Tibial artery (tissue), 4 donors: ENCODE measurements around the gene KMT5B.

ENCODE experiments used
- DNase-seq, 2 donors: peaks; one replicate each; pipeline ENCODE4 v3.0.0-alpha.2; 2019
- H3K27ac ChIP-seq, 2 donors: fragments of 200-600 bp; sonication (generic) in 1 of 2; 1 replicate in 1 of 2; 2 replicates in 1 of 2; pipeline ENCODE4 v1.5.1; 2018 to 2019; ENCODE audit warnings: mild to moderate bottlenecking in 1 of 2
- H3K27me3 ChIP-seq, 2 donors: fragments of 200-600 bp; sonication (generic) in 1 of 2; one replicate each; pipeline versions ENCODE4 v1.5.1 to v1.6.0; 2016 to 2019
- H3K36me3 ChIP-seq, 3 donors: fragments of 200-600 bp; sonication (generic) in 2 of 3; one replicate each; pipeline ENCODE4 v1.5.1; 2016 to 2019; ENCODE audit warnings: mild to moderate bottlenecking in 2 of 3
- H3K4me1 ChIP-seq, 4 donors: fragments of 200-600 bp; sonication (generic) in 2 of 4; 1 replicate in 3 of 4; 2 replicates in 1 of 4; pipeline ENCODE4 v1.5.1; 2016 to 2019
- H3K4me3 ChIP-seq, 2 donors: fragments of 200-600 bp; sonication (generic) in 1 of 2; 1 replicate in 1 of 2; 2 replicates in 1 of 2; pipeline ENCODE4 v1.5.1; 2018 to 2019; ENCODE audit warnings: mild to moderate bottlenecking in 2 of 2
- H3K9me3 ChIP-seq, 3 donors: fragments of 200-600 bp; sonication (generic) in 1 of 3; one replicate each; pipeline ENCODE4 v1.5.1; 2016 to 2019
- intact Hi-C: fragments of 100-400 bp; cut with DNase I; formaldehyde crosslinking; loops from one replicate; pipeline ENCODE4 v1.15.0; 2023; ENCODE audit warnings: low total_unique reads
- TF ChIP-seq, protein P1 (sequence below), 2 experiments: fragments of 200-600 bp in 1 of 2; fragments of 450-650 bp in 1 of 2; IDR thresholded peaks; one replicate each; pipeline ENCODE4 v1.5.1; 2017 to 2019; ENCODE audit warnings: antibody characterized with exemption in 2 of 2, mild to moderate bottlenecking in 1 of 2, moderate library complexity in 1 of 2

KMT5B gene

DNA sequence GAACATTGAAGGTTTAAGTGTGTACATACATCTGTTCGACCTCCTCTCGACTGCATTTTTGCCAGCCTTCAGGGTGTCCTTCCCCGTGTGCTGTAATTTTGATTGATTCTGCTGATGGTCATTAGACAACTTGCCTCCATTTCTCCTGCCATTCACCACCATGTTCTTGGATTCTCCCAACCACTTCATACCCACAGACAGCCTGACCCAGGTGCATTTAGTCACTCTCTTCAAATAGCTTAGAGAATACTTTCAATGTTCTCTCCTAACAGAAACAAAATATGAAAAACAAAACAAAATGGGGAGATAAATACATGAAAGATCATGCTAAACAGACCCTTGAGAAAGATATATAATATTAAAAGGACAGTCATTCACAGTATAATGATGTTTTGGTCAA, 23.2 kb downstream of the KMT5B start:
- Histone ChIP-seq H3K4me1 (peaks cover 0 to 38% (median 14%) of the 10 kb centered on the region in 4 donors), H3K27me3 (no peaks in the 10 kb centered on the region), H3K4me3 (no peak overlapping the region), H3K9me3 (no peaks in the 10 kb centered on the region), H3K36me3 (peaks cover 13 to 15% (median 14%) of the 10 kb centered on the region in 3 donors), H3K27ac (no peak overlapping the region)
- no peak for DNase-seq
- TF ChIP-seq, protein P1, sequence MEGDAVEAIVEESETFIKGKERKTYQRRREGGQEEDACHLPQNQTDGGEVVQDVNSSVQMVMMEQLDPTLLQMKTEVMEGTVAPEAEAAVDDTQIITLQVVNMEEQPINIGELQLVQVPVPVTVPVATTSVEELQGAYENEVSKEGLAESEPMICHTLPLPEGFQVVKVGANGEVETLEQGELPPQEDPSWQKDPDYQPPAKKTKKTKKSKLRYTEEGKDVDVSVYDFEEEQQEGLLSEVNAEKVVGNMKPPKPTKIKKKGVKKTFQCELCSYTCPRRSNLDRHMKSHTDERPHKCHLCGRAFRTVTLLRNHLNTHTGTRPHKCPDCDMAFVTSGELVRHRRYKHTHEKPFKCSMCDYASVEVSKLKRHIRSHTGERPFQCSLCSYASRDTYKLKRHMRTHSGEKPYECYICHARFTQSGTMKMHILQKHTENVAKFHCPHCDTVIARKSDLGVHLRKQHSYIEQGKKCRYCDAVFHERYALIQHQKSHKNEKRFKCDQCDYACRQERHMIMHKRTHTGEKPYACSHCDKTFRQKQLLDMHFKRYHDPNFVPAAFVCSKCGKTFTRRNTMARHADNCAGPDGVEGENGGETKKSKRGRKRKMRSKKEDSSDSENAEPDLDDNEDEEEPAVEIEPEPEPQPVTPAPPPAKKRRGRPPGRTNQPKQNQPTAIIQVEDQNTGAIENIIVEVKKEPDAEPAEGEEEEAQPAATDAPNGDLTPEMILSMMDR (IDR thresholded peaks at IDR 0.05) = no peak
- intact Hi-C loops = no loop called here

DNA sequence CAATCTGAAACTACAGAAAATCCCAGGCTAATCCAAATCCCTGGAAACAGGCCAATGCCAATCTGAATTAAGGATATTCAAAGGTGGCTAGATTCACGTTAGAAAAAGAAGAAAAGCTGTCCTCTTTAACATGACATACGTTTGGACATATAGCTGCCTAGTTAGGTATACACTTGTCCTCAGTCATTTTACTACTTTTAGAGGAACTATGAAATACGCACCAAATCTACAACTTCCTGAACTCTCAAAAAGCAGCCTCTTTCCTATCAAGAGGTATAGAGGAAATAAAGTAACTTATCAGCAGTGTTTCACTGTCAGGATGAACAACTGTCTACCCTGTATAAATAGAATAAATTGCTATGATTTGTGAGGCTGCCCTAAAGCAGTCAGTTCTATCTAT, 24.0 kb downstream of the KMT5B start:
- no peak for DNase-seq
- H3K4me1 ChIP-seq = peaks cover 0 to 30% (median 14%) of the 10 kb centered on the region in 4 donors
- H3K27me3 ChIP-seq = no peaks in the 10 kb centered on the region
- no peak overlapping the region for H3K27ac ChIP-seq
- intact Hi-C loops = no loop called here
- H3K36me3 ChIP-seq = peaks cover 21 to 23% (median 22%) of the 10 kb centered on the region in 3 donors
- no peak overlapping the region for H3K4me3 ChIP-seq
- no peaks in the 10 kb centered on the region for H3K9me3 ChIP-seq
- TF ChIP-seq, protein P1 (IDR thresholded peaks at IDR 0.05) = no peak

DNA sequence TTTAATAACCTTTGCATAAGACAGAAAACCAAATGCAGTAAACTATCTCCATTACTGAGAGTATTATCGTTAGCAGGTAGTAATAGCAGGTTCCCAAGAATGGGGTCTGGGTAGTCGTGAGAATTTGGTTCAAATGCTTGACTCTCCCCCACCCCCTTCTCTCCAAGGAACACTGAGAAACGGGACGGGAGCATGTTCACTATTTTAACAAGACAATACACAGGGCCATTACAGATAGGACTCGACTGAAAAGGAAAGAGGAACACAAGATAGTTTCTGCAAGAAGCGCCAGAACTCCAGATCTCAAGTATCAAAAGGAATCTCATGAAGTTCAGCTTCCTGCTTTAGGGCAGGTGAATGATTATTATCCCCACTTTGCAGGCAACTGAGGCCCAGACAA, 27.0 kb downstream of the KMT5B start:
- intact Hi-C loops = no loop called here
- Histone ChIP-seq H3K9me3 (no peaks in the 10 kb centered on the region), H3K4me1 (peaks cover 0 to 15% (median 6%) of the 10 kb centered on the region in 4 donors), H3K27ac (no peak overlapping the region), H3K4me3 (no peak overlapping the region), H3K27me3 (no peaks in the 10 kb centered on the region), H3K36me3 (peaks cover 40 to 51% (median 43%) of the 10 kb centered on the region in 3 donors)
- no peak for DNase-seq
- TF ChIP-seq, protein P1 (IDR thresholded peaks at IDR 0.05) = no peak

DNA sequence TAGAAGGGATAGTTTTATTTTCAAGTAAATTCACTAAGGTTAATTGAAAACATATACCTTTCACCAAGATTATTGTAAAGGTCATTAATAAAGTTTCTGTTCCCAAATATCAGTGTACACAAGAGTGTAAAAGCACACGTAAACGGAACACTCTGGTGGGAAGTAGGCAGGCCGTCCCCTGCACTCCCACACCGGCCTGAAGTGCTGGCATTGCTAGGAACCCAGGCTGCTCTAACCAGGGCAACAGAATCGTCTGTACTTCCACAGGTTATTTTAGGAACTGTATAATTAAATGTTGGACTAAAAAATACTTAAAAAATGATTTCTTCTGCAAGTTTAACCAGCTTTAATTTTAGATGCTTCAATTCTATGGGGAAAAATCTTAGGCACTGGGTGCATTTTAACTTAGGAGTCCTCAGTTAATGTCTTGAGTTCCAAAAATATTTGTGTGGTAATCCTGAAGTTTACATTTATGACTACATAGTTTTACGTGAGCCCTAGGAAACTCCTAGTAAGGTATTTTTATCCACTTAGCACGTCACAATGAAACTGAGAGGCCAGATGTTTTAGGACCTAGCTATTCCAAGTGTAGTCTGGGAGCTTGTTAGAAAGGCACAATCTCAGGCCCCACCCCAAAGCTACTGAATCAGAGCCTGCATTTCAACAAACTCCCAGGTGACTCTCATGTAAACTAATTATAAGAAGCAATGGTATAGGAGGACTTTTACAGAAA, 31.2 kb downstream of the KMT5B start:
- no peaks in the 10 kb centered on the region for H3K9me3 ChIP-seq
- intact Hi-C loops = no loop called here
- no peak overlapping the region for H3K27ac ChIP-seq
- peaks cover 55 to 86% (median 58%) of the 10 kb centered on the region in 3 donors for H3K36me3 ChIP-seq
- H3K27me3 ChIP-seq = no peaks in the 10 kb centered on the region
- no peak for DNase-seq
- H3K4me1 ChIP-seq = no peaks in the 10 kb centered on the region
- no peak overlapping the region for H3K4me3 ChIP-seq
- TF ChIP-seq, protein P1 (IDR thresholded peaks at IDR 0.05) = no peak

DNA sequence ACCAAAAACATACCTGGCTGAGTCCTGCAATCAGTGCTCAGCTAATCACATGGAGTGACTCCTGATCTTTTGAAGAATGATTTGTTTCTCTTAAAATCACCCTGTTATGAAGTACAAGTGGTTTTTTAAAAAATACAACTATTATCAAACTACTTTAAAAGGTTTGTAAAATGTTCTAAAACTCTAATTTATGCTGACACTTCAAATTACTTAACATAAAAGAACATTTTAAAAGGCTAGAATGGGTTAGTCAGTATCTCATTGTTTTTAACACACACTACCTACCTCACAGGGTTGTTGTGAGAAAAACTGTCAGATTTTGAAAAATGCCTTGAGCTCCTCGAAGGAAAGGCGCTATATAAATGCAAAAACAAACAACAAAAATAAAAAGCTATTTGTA, 33.2 kb downstream of the KMT5B start:
- no peaks in the 10 kb centered on the region for H3K4me1 ChIP-seq
- H3K27me3 ChIP-seq = no peaks in the 10 kb centered on the region
- DNase-seq = no peak
- H3K4me3 ChIP-seq = no peak overlapping the region
- H3K9me3 ChIP-seq = no peaks in the 10 kb centered on the region
- H3K36me3 ChIP-seq = peaks cover 41 to 89% (median 54%) of the 10 kb centered on the region in 3 donors
- intact Hi-C loops = no loop called here
- no peak overlapping the region for H3K27ac ChIP-seq
- TF ChIP-seq, protein P1 (IDR thresholded peaks at IDR 0.05) = no peak
